GM23338 (cell line): Measurements from ENCODE around the gene DFFB. TPM values are rescaled to one million over a fixed set of nuclear protein-coding genes. Genes with fewer than 3 reads are reported as not detected.

Source experiments
- ATAC-seq: fragments of 200-7000 bp; cut with Tn5 transposase; 3 replicates; pipeline ENCODE4 v1.9.1; 2020
- DNase-seq: peaks from one replicate; pipeline ENCODE4 v3.0.0-alpha.2; 2015; ENCODE audit warnings: low spot score
- H2AFZ ChIP-seq: fragments of 200-600 bp; sonication (generic); 2 replicates; pipeline ENCODE4 v1.8.0; 2016; ENCODE audit warnings: antibody characterized with exemption, mild to moderate bottlenecking, moderate library complexity
- H3F3A ChIP-seq: fragments of 200-600 bp; sonication (generic); replicated peaks from 2 replicates; pipeline ENCODE4 v1.8.0; 2017; ENCODE audit warnings: antibody characterized with exemption, mixed run types, low read depth
- H3K27ac ChIP-seq: fragments of 200-600 bp; sonication (generic); 2 replicates; pipeline ENCODE4 v1.6.1; 2016; ENCODE audit warnings: low read depth
- H3K27me3 ChIP-seq: fragments of 200-600 bp; sonication (generic); 2 replicates; pipeline ENCODE4 v1.8.0; 2016; ENCODE audit warnings: mild to moderate bottlenecking, mixed run types, moderate library complexity; ENCODE audit not compliant: insufficient read depth
- H3K36me3 ChIP-seq: fragments of 200-600 bp; sonication (generic); 2 replicates; pipeline ENCODE4 v1.8.0; 2016; ENCODE audit warnings: mild to moderate bottlenecking; ENCODE audit not compliant: insufficient read depth
- H3K4me1 ChIP-seq: fragments of 200-600 bp; sonication (generic); 2 replicates; pipeline ENCODE4 v1.8.0; 2016; ENCODE audit warnings: mild to moderate bottlenecking, moderate library complexity; ENCODE audit not compliant: insufficient read depth
- H3K4me2 ChIP-seq: fragments of 200-600 bp; sonication (generic); 2 replicates; pipeline ENCODE4 v1.7.1; 2017; ENCODE audit warnings: mixed run types
- H3K4me3 ChIP-seq: fragments of 200-600 bp; sonication (generic); 2 replicates; pipeline ENCODE4 v1.6.1; 2016; ENCODE audit warnings: mixed run types
- H3K79me2 ChIP-seq: fragments of 200-600 bp; sonication (generic); replicated peaks from 2 replicates; pipeline ENCODE4 v1.8.0; 2017; ENCODE audit warnings: mild to moderate bottlenecking; ENCODE audit not compliant: insufficient read depth
- H3K9me2 ChIP-seq: fragments of 200-600 bp; sonication (generic); 2 replicates; pipeline ENCODE4 v1.8.0; 2017; ENCODE audit not compliant: insufficient read depth
- H4K20me1 ChIP-seq: fragments of 200-600 bp; sonication (generic); replicated peaks from 2 replicates; pipeline ENCODE4 v1.8.0; 2017; ENCODE audit warnings: mild to moderate bottlenecking; ENCODE audit not compliant: insufficient read depth
- H3K27ac Mint-ChIP-seq: 2 replicates; pipeline ENCODE4 v1.8.0; 2020; ENCODE audit warnings: inconsistent platforms, mild to moderate bottlenecking, moderate library complexity, mixed read lengths
- H3K27me3 Mint-ChIP-seq: 3 replicates; pipeline ENCODE4 v1.8.0; 2022; ENCODE audit warnings: low read depth, mild to moderate bottlenecking, moderate library complexity, mixed read lengths, inconsistent platforms; ENCODE audit not compliant: insufficient read depth, poor library complexity
- H3K36me3 Mint-ChIP-seq: 3 replicates; pipeline ENCODE4 v1.8.0; 2021; ENCODE audit warnings: low read depth, mild to moderate bottlenecking, inconsistent platforms, moderate library complexity, mixed read lengths
- H3K4me1 Mint-ChIP-seq: 3 replicates; pipeline ENCODE4 v1.8.0; 2020; ENCODE audit warnings: mild to moderate bottlenecking, inconsistent platforms, mixed read lengths
- H3K4me3 Mint-ChIP-seq: 3 replicates; pipeline ENCODE4 v1.8.0; 2021; ENCODE audit warnings: moderate library complexity, mild to moderate bottlenecking, inconsistent platforms, mixed read lengths
- H3K9me3 Mint-ChIP-seq: 3 replicates; pipeline ENCODE4 v1.8.0; 2020; ENCODE audit warnings: moderate library complexity, mild to moderate bottlenecking, inconsistent platforms, mixed read lengths
- CREB1 ChIP-seq: fragments of 250-450 bp; sonication (Bioruptor Pico); IDR thresholded peaks from 2 replicates; pipeline ENCODE4 v1.5.0; 2020; ENCODE audit warnings: low read depth, mild to moderate bottlenecking, moderate library complexity
- CTCF ChIP-seq, 2 experiments: fragments of 200-600 bp in 1 of 2; sonication (generic) in 1 of 2; conservative IDR thresholded peaks; 2 replicates each; pipeline versions ENCODE4 v1.5.1 to v1.6.1; 2016 to 2017; ENCODE audit warnings: antibody characterized with exemption in 2 of 2, low read depth in 2 of 2, mild to moderate bottlenecking in 2 of 2, moderate library complexity in 1 of 2
- ETS1 ChIP-seq: IDR thresholded peaks from 2 replicates; pipeline ENCODE4 v1.6.1; 2016; ENCODE audit warnings: antibody characterized with exemption
- EZH2 ChIP-seq: fragments of 200-600 bp; sonication (generic); IDR thresholded peaks from one replicate; pipeline ENCODE4 v1.8.0; 2017; ENCODE audit warnings: antibody characterized with exemption, mild to moderate bottlenecking, low read depth; ENCODE audit not compliant: unreplicated experiment
- JUNB ChIP-seq: IDR thresholded peaks from one replicate; pipeline ENCODE4 v1.6.1; 2016; ENCODE audit warnings: antibody characterized with exemption; ENCODE audit not compliant: unreplicated experiment
- NANOG ChIP-seq: IDR thresholded peaks from 2 replicates; pipeline ENCODE4 v1.6.1; 2016; ENCODE audit warnings: antibody characterized with exemption, borderline replicate concordance
- POLR2AphosphoS5 ChIP-seq: IDR thresholded peaks from 2 replicates; pipeline ENCODE4 v1.6.1; 2016; ENCODE audit warnings: antibody characterized with exemption, low read depth
- STAT1 ChIP-seq: IDR thresholded peaks from one replicate; pipeline ENCODE4 v1.6.1; 2016; ENCODE audit warnings: antibody characterized with exemption; ENCODE audit not compliant: unreplicated experiment
- ZNF114 ChIP-seq: fragments of 250-450 bp; sonication (Bioruptor Pico); IDR thresholded peaks from 2 replicates; pipeline ENCODE4 v1.5.0; 2020; ENCODE audit warnings: mild to moderate bottlenecking, moderate library complexity
- ZNF331 ChIP-seq: fragments of 250-450 bp; sonication (Bioruptor Pico); IDR thresholded peaks from 2 replicates; pipeline ENCODE4 v1.5.0; 2020; ENCODE audit warnings: low read depth, mild to moderate bottlenecking, moderate library complexity
- ZNF462 ChIP-seq: fragments of 250-450 bp; sonication (Bioruptor Pico); IDR thresholded peaks from 2 replicates; pipeline ENCODE4 v1.5.0; 2020; ENCODE audit warnings: mild to moderate bottlenecking, moderate library complexity
- polyA plus RNA-seq: library from polyadenylated mRNA; unstranded; fragments of >200 nt; fragmentation: Nextera tagmentation; extraction: Ambion mirVana; gene quantifications from 2 replicates; pipeline ENCODE4 v1.2.1, GENCODE V29; 2016
- total RNA-seq: library from RNA; depleted of rRNA; stranded (reverse); fragments of >200 nt; shearing (Covaris generic); gene quantifications from 2 replicates; pipeline ENCODE4 v1.2.3, GENCODE V29; 2014

The DFFB gene
- total and polyA plus RNA-seq, 2 experiments from 2014 or later: 6.5 to 18.1 TPM

- Histone ChIP-seq H3K9me2 (no peaks in the 10 kb centered on the region), H3K4me3 (no peak overlapping the region), H4K20me1 (0 out of 2 replicates have a peak, but pooled peaks cover 2% of the 10 kb centered on the region), H3K27ac (no peak overlapping the region), H3K4me2 (no peak overlapping the region), H3K27me3 (no peaks in the 10 kb centered on the region), H3K79me2 (no peaks in the 10 kb centered on the region), H3K36me3 (peaks cover 12% of the 10 kb centered on the region), H3F3A (no peaks in the 10 kb centered on the region), H3K4me1 (no peaks in the 10 kb centered on the region), H2AFZ (no peak overlapping the region)
- TF ChIP-seq EZH2: no peak
- DNase-seq (no peak), ATAC-seq (no peak)
- Mint-ChIP-seq H3K36me3 (peaks cover 22% of the 10 kb centered on the region; the same call in 2 of the 3 replicates), H3K27me3 (peaks cover 6% of the 10 kb centered on the region), H3K4me3 (no peak overlapping the region), H3K4me1 (no peaks in the 10 kb centered on the region), H3K27ac (no peak overlapping the region), H3K9me3 (no peaks in the 10 kb centered on the region; the same call in 2 of the 3 replicates)
Measured at GRCh38 chr1:3886106-3886670, 28.9 kb downstream of the DFFB start.

GRCh38 chr1:3886691-3887090 lies 29.4 kb downstream of the DFFB start:
- Histone ChIP-seq H3K27me3 (no peaks in the 10 kb centered on the region), H3K79me2 (no peaks in the 10 kb centered on the region), H3K9me2 (no peaks in the 10 kb centered on the region), H3K27ac (no peak overlapping the region), H3K4me3 (no peak overlapping the region), H2AFZ (no peak overlapping the region), H3K4me1 (no peaks in the 10 kb centered on the region), H3K36me3 (peaks cover 12% of the 10 kb centered on the region), H3K4me2 (no peak overlapping the region), H3F3A (no peaks in the 10 kb centered on the region), H4K20me1 (0 out of 2 replicates have a peak, but pooled peaks cover 3% of the 10 kb centered on the region)
- H3K27ac Mint-ChIP-seq: no peak overlapping the region
- no peak for ATAC-seq
- peaks cover 25% of the 10 kb centered on the region; the same call in 2 of the 3 replicates for H3K36me3 Mint-ChIP-seq
- H3K9me3 Mint-ChIP-seq: no peaks in the 10 kb centered on the region; the same call in 2 of the 3 replicates
- DNase-seq: no peak
- no peak for TF ChIP-seq NANOG
- TF ChIP-seq POLR2AphosphoS5: no peak
- TF ChIP-seq STAT1: no peak
- no peak for TF ChIP-seq ETS1
- TF ChIP-seq CREB1: no peak
- TF ChIP-seq ZNF462 (CRISPR knock-in tag): no peak
- TF ChIP-seq ZNF114: no peak
- TF ChIP-seq ZNF331: no peak
- TF ChIP-seq JUNB: no peak
- no peak for TF ChIP-seq CTCF (conservative IDR thresholded peaks at IDR 0.05; ENCODE audit: low read depth in 2 of 2)
- no peaks in the 10 kb centered on the region for H3K4me1 Mint-ChIP-seq
- peaks cover 6% of the 10 kb centered on the region for H3K27me3 Mint-ChIP-seq
- no peak overlapping the region for H3K4me3 Mint-ChIP-seq
